Vagina (tissue), 2 donors: ENCODE data around the gene CUBN. TPM values are rescaled to one million over a fixed set of nuclear protein-coding genes. Genes with fewer than 3 reads are reported as not detected.

Source experiments
- DNase-seq, 2 donors: peaks; one replicate each; pipeline ENCODE4 v3.0.0-alpha.2; 2017; ENCODE audit errors: extremely low spot score in 2 of 2
- H3K27ac ChIP-seq: fragments of 200-600 bp; sonication (generic); one replicate; pipeline ENCODE4 v1.5.1; 2019
- H3K27me3 ChIP-seq: fragments of 200-600 bp; sonication (generic); one replicate; pipeline ENCODE4 v1.5.1; 2019
- H3K36me3 ChIP-seq, 2 donors: fragments of 200-600 bp; sonication (generic); one replicate each; pipeline ENCODE4 v1.5.1; 2017 to 2019
- H3K4me1 ChIP-seq: fragments of 200-600 bp; sonication (generic); one replicate; pipeline ENCODE4 v1.5.1; 2019
- H3K4me3 ChIP-seq, 2 donors: fragments of 200-600 bp; sonication (generic); 1 replicate in 1 of 2; 2 replicates in 1 of 2; pipeline ENCODE4 v1.5.1; 2016 to 2019
- H3K9me3 ChIP-seq: fragments of 200-600 bp; sonication (generic); one replicate; pipeline ENCODE4 v1.5.1; 2019
- POLR2A ChIP-seq, 2 donors: fragments of 450-650 bp; IDR thresholded peaks; one replicate each; pipeline ENCODE4 v1.6.1; 2017; ENCODE audit warnings: antibody characterized with exemption in 2 of 2, mild to moderate bottlenecking in 2 of 2, moderate library complexity in 2 of 2
- POLR2AphosphoS5 ChIP-seq, 2 donors: sonication (generic); formaldehyde crosslinking; IDR thresholded peaks; one replicate each; pipeline ENCODE4 v1.9.0; 2017; ENCODE audit warnings: antibody characterized with exemption in 2 of 2, mild to moderate bottlenecking in 2 of 2, low read depth in 1 of 2; ENCODE audit not compliant: insufficient read depth in 1 of 2
- intact Hi-C: fragments of 100-400 bp; cut with DNase I; formaldehyde crosslinking; loops from one replicate; pipeline ENCODE4 v1.15.1; 2023
- total RNA-seq: library from RNA; depleted of rRNA; stranded (reverse); fragments of >200 nt; gene quantifications from one replicate; pipeline ENCODE4 v1.2.3, GENCODE V29; 2016
- TF ChIP-seq, protein P1 (sequence below), 3 experiments: fragments of 450-650 bp in 2 of 3; fragments of 200-600 bp in 1 of 3; sonication (generic) in 1 of 3; IDR thresholded peaks; one replicate each; pipeline ENCODE4 v1.5.1; 2017 to 2019; ENCODE audit warnings: antibody characterized with exemption in 3 of 3, mild to moderate bottlenecking in 2 of 3, moderate library complexity in 2 of 3

Gene CUBN
- total RNA-seq, 1 donor from 2014 or later: 4.4 TPM

DNA sequence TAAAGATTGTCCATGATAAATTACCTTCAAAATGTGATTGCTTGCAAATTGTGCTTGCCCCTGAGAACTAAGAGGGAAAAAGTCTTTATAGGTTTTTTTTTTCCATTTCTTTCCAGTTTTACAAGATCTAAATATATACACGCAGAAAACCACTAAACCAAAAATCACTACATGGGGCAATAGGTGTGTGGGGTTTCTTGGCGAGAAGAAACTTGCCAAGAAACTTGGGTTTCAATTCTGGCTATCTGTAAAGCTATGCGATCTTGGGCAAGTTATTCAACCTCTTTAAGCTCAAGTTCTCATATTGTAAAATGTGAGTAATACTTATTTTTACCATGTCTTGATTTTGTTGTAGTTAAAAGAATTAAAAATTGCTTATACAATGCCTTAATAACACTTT lies 17.0 kb downstream of the CUBN start:
- DNase-seq: no peak
- Histone ChIP-seq H3K4me3 (no peak overlapping the region), H3K4me1 (no peaks in the 10 kb centered on the region), H3K36me3 (no peaks in the 10 kb centered on the region), H3K9me3 (no peaks in the 10 kb centered on the region), H3K27ac (no peak overlapping the region), H3K27me3 (no peaks in the 10 kb centered on the region)
- intact Hi-C loops: no loop called here
- TF ChIP-seq, protein P1, sequence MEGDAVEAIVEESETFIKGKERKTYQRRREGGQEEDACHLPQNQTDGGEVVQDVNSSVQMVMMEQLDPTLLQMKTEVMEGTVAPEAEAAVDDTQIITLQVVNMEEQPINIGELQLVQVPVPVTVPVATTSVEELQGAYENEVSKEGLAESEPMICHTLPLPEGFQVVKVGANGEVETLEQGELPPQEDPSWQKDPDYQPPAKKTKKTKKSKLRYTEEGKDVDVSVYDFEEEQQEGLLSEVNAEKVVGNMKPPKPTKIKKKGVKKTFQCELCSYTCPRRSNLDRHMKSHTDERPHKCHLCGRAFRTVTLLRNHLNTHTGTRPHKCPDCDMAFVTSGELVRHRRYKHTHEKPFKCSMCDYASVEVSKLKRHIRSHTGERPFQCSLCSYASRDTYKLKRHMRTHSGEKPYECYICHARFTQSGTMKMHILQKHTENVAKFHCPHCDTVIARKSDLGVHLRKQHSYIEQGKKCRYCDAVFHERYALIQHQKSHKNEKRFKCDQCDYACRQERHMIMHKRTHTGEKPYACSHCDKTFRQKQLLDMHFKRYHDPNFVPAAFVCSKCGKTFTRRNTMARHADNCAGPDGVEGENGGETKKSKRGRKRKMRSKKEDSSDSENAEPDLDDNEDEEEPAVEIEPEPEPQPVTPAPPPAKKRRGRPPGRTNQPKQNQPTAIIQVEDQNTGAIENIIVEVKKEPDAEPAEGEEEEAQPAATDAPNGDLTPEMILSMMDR (IDR thresholded peaks at IDR 0.05): no peak
- TF ChIP-seq POLR2A (IDR thresholded peaks at IDR 0.05) (no peak), POLR2AphosphoS5 (IDR thresholded peaks at IDR 0.05; ENCODE audit: insufficient read depth in 1 of 2, low read depth in 1 of 2) (no peak)

DNA sequence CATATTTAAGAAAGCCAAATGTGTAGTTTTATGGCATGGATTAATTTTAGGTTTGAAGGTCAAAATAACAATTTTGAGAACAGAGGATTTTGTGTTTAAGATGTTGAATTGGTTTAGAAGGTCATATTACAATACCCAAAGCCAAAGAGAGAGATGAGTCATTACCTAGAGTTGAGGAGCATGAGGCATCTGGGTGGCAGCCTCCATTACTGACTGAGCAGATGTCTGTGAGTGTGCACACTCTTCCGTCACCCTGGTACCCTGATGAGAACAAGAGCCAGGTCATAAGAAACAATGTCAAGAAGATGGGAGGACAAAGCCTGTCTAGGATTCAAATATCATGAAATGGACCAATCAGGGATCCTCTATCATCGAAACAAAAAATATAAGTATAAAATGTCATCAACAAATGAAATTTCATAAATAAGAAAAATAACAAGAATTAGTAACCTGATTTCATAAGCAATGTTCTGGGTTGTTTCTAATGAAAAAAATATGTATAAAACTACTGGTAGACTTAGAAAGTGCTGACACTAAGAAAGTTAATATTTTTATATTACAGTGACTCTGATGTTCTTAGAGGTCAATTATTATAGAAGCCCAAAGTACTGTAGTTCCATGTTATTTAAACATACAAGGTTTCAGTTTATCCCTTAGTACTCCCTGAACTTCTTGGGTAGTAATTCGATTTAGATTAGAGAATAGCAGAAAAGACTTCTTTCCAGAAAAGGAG lies 20.0 kb downstream of the CUBN start:
- Histone ChIP-seq H3K27me3 (no peaks in the 10 kb centered on the region), H3K36me3 (no peaks in the 10 kb centered on the region), H3K27ac (no peak overlapping the region), H3K9me3 (no peaks in the 10 kb centered on the region), H3K4me3 (no peak overlapping the region), H3K4me1 (no peaks in the 10 kb centered on the region)
- no peak for TF ChIP-seq POLR2A (IDR thresholded peaks at IDR 0.05)
- no peak for TF ChIP-seq POLR2AphosphoS5 (IDR thresholded peaks at IDR 0.05; ENCODE audit: insufficient read depth in 1 of 2, low read depth in 1 of 2)
- TF ChIP-seq, protein P1 (IDR thresholded peaks at IDR 0.05): no peak
- no peak for DNase-seq
- intact Hi-C loops: no loop called here

DNA sequence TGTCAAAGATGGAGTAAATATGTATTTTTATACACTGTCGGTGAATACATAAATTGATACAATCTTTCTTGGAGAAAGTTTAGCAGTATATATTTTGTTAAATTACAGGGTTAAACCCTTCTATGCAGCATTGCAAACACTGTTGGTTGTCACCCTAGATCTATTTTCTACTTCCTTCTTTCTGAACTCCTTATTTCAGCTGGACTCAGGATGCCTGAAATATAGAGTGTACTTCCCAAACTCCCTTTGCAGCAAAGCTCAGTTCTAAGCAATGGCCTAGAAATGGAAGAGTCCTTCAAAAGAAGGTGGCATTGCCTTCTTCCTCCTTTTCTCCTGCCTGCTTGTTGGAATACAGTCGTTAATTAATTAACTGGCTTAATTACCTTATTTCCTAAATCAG lies 20.6 kb downstream of the CUBN start:
- no peak overlapping the region for H3K4me3 ChIP-seq
- DNase-seq: no peak
- no peak overlapping the region for H3K27ac ChIP-seq
- no peaks in the 10 kb centered on the region for H3K4me1 ChIP-seq
- no peaks in the 10 kb centered on the region for H3K27me3 ChIP-seq
- H3K36me3 ChIP-seq: no peaks in the 10 kb centered on the region
- TF ChIP-seq POLR2A (IDR thresholded peaks at IDR 0.05) (no peak), POLR2AphosphoS5 (IDR thresholded peaks at IDR 0.05; ENCODE audit: insufficient read depth in 1 of 2, low read depth in 1 of 2) (no peak)
- TF ChIP-seq, protein P1 (IDR thresholded peaks at IDR 0.05): no peak
- intact Hi-C loops: no loop called here
- H3K9me3 ChIP-seq: no peaks in the 10 kb centered on the region

DNA sequence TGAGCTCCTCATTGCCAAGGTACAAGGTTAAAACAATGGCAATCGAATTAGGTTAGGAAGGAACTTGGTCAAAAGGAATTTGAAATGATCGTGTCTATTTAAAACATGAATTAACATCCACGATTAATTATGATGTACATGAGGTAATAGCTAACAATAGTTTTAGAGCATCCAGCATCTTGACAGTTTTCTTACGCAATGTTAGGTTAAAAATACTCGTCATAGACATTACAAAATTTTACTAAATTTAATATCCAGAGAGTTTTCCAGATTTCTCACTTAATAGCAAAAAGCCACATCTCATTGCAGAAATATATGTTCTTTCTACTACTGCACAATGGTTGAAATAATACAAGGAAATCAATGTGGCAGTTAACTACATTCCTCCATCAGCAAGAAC lies 22.6 kb downstream of the CUBN start:
- Histone ChIP-seq H3K27me3 (no peaks in the 10 kb centered on the region), H3K27ac (no peak overlapping the region), H3K4me1 (no peaks in the 10 kb centered on the region), H3K36me3 (no peaks in the 10 kb centered on the region), H3K4me3 (no peak overlapping the region), H3K9me3 (no peaks in the 10 kb centered on the region)
- TF ChIP-seq POLR2AphosphoS5 (IDR thresholded peaks at IDR 0.05; ENCODE audit: insufficient read depth in 1 of 2, low read depth in 1 of 2): no peak
- TF ChIP-seq POLR2A (IDR thresholded peaks at IDR 0.05): no peak
- TF ChIP-seq, protein P1 (IDR thresholded peaks at IDR 0.05): no peak
- intact Hi-C loops: no loop called here
- no peak for DNase-seq

DNA sequence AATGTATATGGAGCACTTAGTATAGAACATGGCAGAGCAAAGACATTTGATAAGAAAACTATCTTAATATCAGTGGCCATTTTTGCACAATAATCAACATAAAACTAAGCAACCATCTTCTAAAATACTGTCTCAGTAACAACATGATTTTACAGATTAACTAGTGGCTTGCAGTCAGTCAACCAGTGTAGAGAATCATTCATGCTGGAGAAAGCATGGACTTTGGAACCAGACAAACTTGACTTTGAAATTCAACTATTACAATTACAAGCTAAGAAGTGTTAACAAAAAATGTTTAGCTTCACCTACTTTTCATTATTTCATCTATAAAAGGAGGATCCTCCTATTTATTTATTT lies 27.7 kb downstream of the CUBN start:
- TF ChIP-seq POLR2AphosphoS5 (IDR thresholded peaks at IDR 0.05; ENCODE audit: insufficient read depth in 1 of 2, low read depth in 1 of 2): no peak
- TF ChIP-seq POLR2A (IDR thresholded peaks at IDR 0.05): no peak
- TF ChIP-seq, protein P1 (IDR thresholded peaks at IDR 0.05): no peak
- no peaks in the 10 kb centered on the region for H3K4me1 ChIP-seq
- H3K36me3 ChIP-seq: no peaks in the 10 kb centered on the region
- H3K27ac ChIP-seq: no peak overlapping the region
- no peak overlapping the region for H3K4me3 ChIP-seq
- no peaks in the 10 kb centered on the region for H3K9me3 ChIP-seq
- intact Hi-C loops: no loop called here
- no peaks in the 10 kb centered on the region for H3K27me3 ChIP-seq
- no peak for DNase-seq
